Lung microvascular endothelial cell (primary cell): Measurements from ENCODE around the gene ANKRD52. TPM values are rescaled to one million over a fixed set of nuclear protein-coding genes. Genes with fewer than 3 reads are reported as not detected.
"Not testable (repeated sequence)": the region's sequence is repeated elsewhere in the genome, so short reads cannot be mapped to it uniquely, and the experiment has no call there.

Source experiments
- DNase-seq, 2 donors: peaks; one replicate each; pipeline versions ENCODE4 v3.0.0 to v3.0.0-alpha.2; 2010; ENCODE audit warnings: low read depth in 2 of 2
- total RNA-seq: library from RNA; depleted of rRNA; stranded (reverse); fragments of >200 nt; gene quantifications from 2 replicates; pipeline ENCODE4 v1.2.1, GENCODE V29; 2014

ANKRD52 gene
- total RNA-seq, 1 donor from 2014 or later = 10.7 TPM

GRCh38 chr12:56272468-56272867 lies 14.3 kb upstream of the ANKRD52 start:
- DNase-seq = not testable (repeated sequence)

- peak in 1 of 2 donors; percentile 44 for DNase-seq
Measured at GRCh38 chr12:56271031-56271430, 12.8 kb upstream of the ANKRD52 start.

GRCh38 chr12:56267443-56268071 lies 9.4 kb upstream of the ANKRD52 start:
- DNase-seq = no peak

- DNase-seq = peak; percentile 85 to 88
Measured at GRCh38 chr12:56266693-56267442, 8.7 kb upstream of the ANKRD52 start, which contains the start of gene COQ10A. COQ10A (plus strand) TSS chr12:56266942; CDS start chr12:56267119, 177 bp downstream.

GRCh38 chr12:56266068-56266692 lies 8.0 kb upstream of the ANKRD52 start:
- not testable (repeated sequence) for DNase-seq

GRCh38 chr12:56262955-56263354 lies 4.8 kb upstream of the ANKRD52 start:
- DNase-seq = not testable (repeated sequence)

GRCh38 chr12:56261503-56262232 lies 3.5 kb upstream of the ANKRD52 start:
- DNase-seq = peak in 1 of 2 donors; percentile 37

GRCh38 chr12:56260921-56261320 lies 2.7 kb upstream of the ANKRD52 start:
- no peak for DNase-seq

GRCh38 chr12:56260380-56260779 lies 2.2 kb upstream of the ANKRD52 start:
- DNase-seq = no peak

- DNase-seq = no peak
Measured at GRCh38 chr12:56258820-56259183, 618 bp upstream of the ANKRD52 start.

- DNase-seq = peak; percentile 19 to 42
Measured at GRCh38 chr12:56257491-56258067, 605 bp downstream of the ANKRD52 start.

- DNase-seq = no peak
Measured at GRCh38 chr12:56257071-56257470, 1.1 kb downstream of the ANKRD52 start.

GRCh38 chr12:56256326-56256960 lies 1.7 kb downstream of the ANKRD52 start:
- DNase-seq = peak in 1 of 2 donors; percentile 43

- no peak for DNase-seq
Measured at GRCh38 chr12:56255671-56256070, 2.5 kb downstream of the ANKRD52 start.

GRCh38 chr12:56253091-56253490 lies 5.1 kb downstream of the ANKRD52 start:
- DNase-seq = no peak

- DNase-seq = no peak
Measured at GRCh38 chr12:56252649-56253048, 5.5 kb downstream of the ANKRD52 start.

- DNase-seq = no peak
Measured at GRCh38 chr12:56248711-56249110, 9.5 kb downstream of the ANKRD52 start.

- DNase-seq = no peak
Measured at GRCh38 chr12:56247923-56248322, 10.3 kb downstream of the ANKRD52 start.

- DNase-seq = no peak
Measured at GRCh38 chr12:56244494-56244893, 13.7 kb downstream of the ANKRD52 start.

- no peak for DNase-seq
Measured at GRCh38 chr12:56243731-56244181, 14.4 kb downstream of the ANKRD52 start.

GRCh38 chr12:56242986-56243385 lies 15.2 kb downstream of the ANKRD52 start:
- no peak for DNase-seq
